Lower lobe of right lung (tissue), 2 donors: ENCODE results near the gene MAPK11. TPM values are rescaled to one million over a fixed set of nuclear protein-coding genes. Genes with fewer than 3 reads are reported as not detected.
A peak's percentile ranks its signal among the peaks of the same experiment; 100 is the strongest.

Source experiments
- ATAC-seq, 2 donors: fragments of 200-7000 bp; cut with Tn5 transposase; one replicate each; pipeline ENCODE4 v1.9.1; 2020 to 2022; ENCODE audit warnings: mild to moderate bottlenecking in 2 of 2, moderate library complexity in 2 of 2
- DNase-seq: peaks from one replicate; pipeline ENCODE4 v3.0.0-alpha.2; 2020
- H3K27ac ChIP-seq: fragments of 200-600 bp; one replicate; pipeline ENCODE4 v1.8.0; 2022
- H3K27me3 ChIP-seq: fragments of 200-600 bp; one replicate; pipeline ENCODE4 v1.8.0; 2022; ENCODE audit warnings: low read depth
- H3K36me3 ChIP-seq: fragments of 200-600 bp; one replicate; pipeline ENCODE4 v1.8.0; 2022; ENCODE audit warnings: mild to moderate bottlenecking
- H3K4me1 ChIP-seq: fragments of 200-600 bp; one replicate; pipeline ENCODE4 v1.8.0; 2022
- H3K4me3 ChIP-seq: fragments of 200-600 bp; one replicate; pipeline ENCODE4 v1.8.0; 2022; ENCODE audit warnings: mild to moderate bottlenecking
- H3K9me3 ChIP-seq: fragments of 200-600 bp; one replicate; pipeline ENCODE4 v1.8.0; 2022
- CTCF ChIP-seq: fragments of 200-600 bp; IDR thresholded peaks from one replicate; pipeline ENCODE4 v1.8.0; 2022; ENCODE audit warnings: antibody characterized with exemption, mild to moderate bottlenecking
- intact Hi-C: fragments of 100-400 bp; cut with DNase I; formaldehyde crosslinking; loops from one replicate; pipeline ENCODE4 v1.11.0; 2022
- total RNA-seq: library from RNA; stranded (reverse); fragmentation: NEBNext Ultra II Directional; extraction: Animal tissue kit (Norgen Biotek cat#: 25700); gene quantifications from one replicate; pipeline ENCODE4 v1.2.1, GENCODE V29; 2021
- donor health status: DM: no; HTN: yes; CAD: no; lungs with severe emphysema.

The MAPK11 gene
- total RNA-seq, 1 donor from 2014 or later = 13.1 TPM

- intact Hi-C loops = no loop called here
- Histone ChIP-seq H3K4me3 (no peak overlapping the region), H3K4me1 (peaks cover 13% of the 10 kb centered on the region), H3K36me3 (peaks cover 60% of the 10 kb centered on the region), H3K9me3 (no peaks in the 10 kb centered on the region), H3K27ac (no peak overlapping the region), H3K27me3 (no peaks in the 10 kb centered on the region)
- no peak for DNase-seq
- no peak for ATAC-seq
- peak; percentile 13 for TF ChIP-seq CTCF
Observed at GRCh38 chr22:50236731-50237409, 33.3 kb downstream of the MAPK11 start.

GRCh38 chr22:50233223-50233622 is 37.0 kb downstream of the MAPK11 start:
- no peak for DNase-seq

GRCh38 chr22:50232481-50233151 is 37.6 kb downstream of the MAPK11 start:
- no peaks in the 10 kb centered on the region for H3K4me1 ChIP-seq
- no peaks in the 10 kb centered on the region for H3K9me3 ChIP-seq
- ATAC-seq = no peak
- peaks cover 63% of the 10 kb centered on the region for H3K36me3 ChIP-seq
- no peak for DNase-seq
- intact Hi-C loops = no loop called here
- H3K4me3 ChIP-seq = no peak overlapping the region
- H3K27ac ChIP-seq = no peak overlapping the region
- no peak for TF ChIP-seq CTCF
- H3K27me3 ChIP-seq = no peaks in the 10 kb centered on the region

More at GRCh38 chr22:50233223-50233622, 37.0 kb downstream of the MAPK11 start:
- no peak for TF ChIP-seq CTCF
- no peak overlapping the region for H3K27ac ChIP-seq
- H3K27me3 ChIP-seq = no peaks in the 10 kb centered on the region
- intact Hi-C loops = no loop called here
- ATAC-seq = no peak
- peaks cover 62% of the 10 kb centered on the region for H3K36me3 ChIP-seq
- H3K4me3 ChIP-seq = no peak overlapping the region
- no peaks in the 10 kb centered on the region for H3K4me1 ChIP-seq
- no peaks in the 10 kb centered on the region for H3K9me3 ChIP-seq

GRCh38 chr22:50229370-50229769 is 40.8 kb downstream of the MAPK11 start:
- H3K36me3 ChIP-seq = peaks cover 83% of the 10 kb centered on the region
- no peak overlapping the region for H3K27ac ChIP-seq
- no peak overlapping the region for H3K4me3 ChIP-seq
- H3K4me1 ChIP-seq = no peaks in the 10 kb centered on the region
- ATAC-seq (no peak), DNase-seq (no peak)
- no peaks in the 10 kb centered on the region for H3K9me3 ChIP-seq
- H3K27me3 ChIP-seq = no peaks in the 10 kb centered on the region
- intact Hi-C loops = no loop called here
- no peak for TF ChIP-seq CTCF

GRCh38 chr22:50228366-50228765 is 41.8 kb downstream of the MAPK11 start:
- intact Hi-C loops = no loop called here
- Histone ChIP-seq H3K27ac (no peak overlapping the region), H3K4me3 (no peak overlapping the region), H3K9me3 (no peaks in the 10 kb centered on the region), H3K36me3 (peaks cover 90% of the 10 kb centered on the region), H3K4me1 (no peaks in the 10 kb centered on the region), H3K27me3 (no peaks in the 10 kb centered on the region)
- TF ChIP-seq CTCF = no peak
- DNase-seq = peak; percentile 30
- no peak for ATAC-seq
